Measurements from ENCODE around the gene PDCD1. TPM values are rescaled to one million over a fixed set of nuclear protein-coding genes. Genes with fewer than 3 reads are reported as not detected.
A peak's percentile ranks its signal among the peaks of the same experiment; 100 is the strongest.

PDCD1 gene
- total and polyA plus RNA-seq, 2 of the 13 experiments (the other 11 are each of a cell fraction or from before 2014, with no cell fraction given): 0.04 TPM; not detected in 1

GRCh38 chr2:241859436-241860183, 916 bp upstream of the PDCD1 start (continued):
- TF ChIP-seq GATAD2A (CRISPR knock-in tag; IDR thresholded peaks at IDR 0.05) (0 out of 2 replicates have a peak, but pooled peaks have one; percentile 17), SIX4 (CRISPR knock-in tag; IDR thresholded peaks at IDR 0.05) (no peak), KLF16 (CRISPR knock-in tag; IDR thresholded peaks at IDR 0.05) (0 out of 4 replicates have a peak, but pooled peaks of 1 of the 2 experiments have one; percentile 43), POLR2G (IDR thresholded peaks at IDR 0.05; ENCODE audit: low read depth, low read length) (no peak), GTF2F1 (IDR thresholded peaks at IDR 0.05; ENCODE audit: low read length) (no peak), ZNF557 (CRISPR knock-in tag; IDR thresholded peaks at IDR 0.05) (no peak), PATZ1 (CRISPR knock-in tag; IDR thresholded peaks at IDR 0.05) (peak; percentile 65; the same call in 1 of the 2 replicates), ELF3 (CRISPR knock-in tag; IDR thresholded peaks at IDR 0.05) (no peak), ZNF501 (CRISPR knock-in tag; IDR thresholded peaks at IDR 0.05) (no peak), HIVEP1 (CRISPR knock-in tag; IDR thresholded peaks at IDR 0.05) (peak; percentile 31; the same call in 1 of the 2 replicates), ZMAT3 (CRISPR knock-in tag; conservative IDR thresholded peaks at IDR 0.05) (no peak), CTCF (CRISPR knock-in tag; IDR thresholded peaks at IDR 0.05) (peak; percentile 31), HNRNPL (IDR thresholded peaks at IDR 0.05; ENCODE audit: low read depth, low read length) (0 out of 2 replicates have a peak, but pooled peaks have one; percentile 21), ETV6 (CRISPR knock-in tag; conservative IDR thresholded peaks at IDR 0.05) (no peak), FOXC1 (CRISPR knock-in tag; IDR thresholded peaks at IDR 0.05; ENCODE audit: borderline replicate concordance) (no peak), JUNB (CRISPR knock-in tag; IDR thresholded peaks at IDR 0.05; ENCODE audit: borderline replicate concordance) (no peak), NR2F6 (IDR thresholded peaks at IDR 0.05) (peak; percentile 77; the same call in 1 of the 2 replicates), NR2F6 (CRISPR knock-in tag; IDR thresholded peaks at IDR 0.05) (peak; percentile 88)
- TF ChIP-seq, protein P1, sequence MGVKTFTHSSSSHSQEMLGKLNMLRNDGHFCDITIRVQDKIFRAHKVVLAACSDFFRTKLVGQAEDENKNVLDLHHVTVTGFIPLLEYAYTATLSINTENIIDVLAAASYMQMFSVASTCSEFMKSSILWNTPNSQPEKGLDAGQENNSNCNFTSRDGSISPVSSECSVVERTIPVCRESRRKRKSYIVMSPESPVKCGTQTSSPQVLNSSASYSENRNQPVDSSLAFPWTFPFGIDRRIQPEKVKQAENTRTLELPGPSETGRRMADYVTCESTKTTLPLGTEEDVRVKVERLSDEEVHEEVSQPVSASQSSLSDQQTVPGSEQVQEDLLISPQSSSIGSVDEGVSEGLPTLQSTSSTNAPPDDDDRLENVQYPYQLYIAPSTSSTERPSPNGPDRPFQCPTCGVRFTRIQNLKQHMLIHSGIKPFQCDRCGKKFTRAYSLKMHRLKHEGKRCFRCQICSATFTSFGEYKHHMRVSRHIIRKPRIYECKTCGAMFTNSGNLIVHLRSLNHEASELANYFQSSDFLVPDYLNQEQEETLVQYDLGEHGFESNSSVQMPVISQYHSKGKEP (CRISPR knock-in tag; IDR thresholded peaks at IDR 0.05): no peak
